ENCODE measurements around the gene ST8SIA6. TPM values are rescaled to one million over a fixed set of nuclear protein-coding genes. Genes with fewer than 3 reads are reported as not detected.

The ST8SIA6 gene
- total RNA-seq, 1 experiment from 2014 or later: 0.39 TPM

- Histone ChIP-seq H3K27ac (no peak overlapping the region), H3K36me3 (no peaks in the 10 kb centered on the region), H3K4me1 (replicated peaks) (no peaks in the 10 kb centered on the region), H3K27me3 (replicated peaks) (no peaks in the 10 kb centered on the region), H3K9me3 (replicated peaks) (no peaks in the 10 kb centered on the region), H3K4me3 (no peak overlapping the region)
- no peak for DNase-seq (ENCODE audit: low read depth in 1 of 2, low spot score in 2 of 2)
Observed at GRCh38 chr10:17427666-17428350, 26.6 kb downstream of the ST8SIA6 start.

- no peaks in the 10 kb centered on the region for H3K36me3 ChIP-seq
- no peak overlapping the region for H3K4me3 ChIP-seq
- no peak for DNase-seq (ENCODE audit: low read depth in 1 of 2, low spot score in 2 of 2)
- H3K4me1 ChIP-seq (replicated peaks): no peaks in the 10 kb centered on the region
- H3K9me3 ChIP-seq (replicated peaks): no peaks in the 10 kb centered on the region
- H3K27me3 ChIP-seq (replicated peaks): no peaks in the 10 kb centered on the region; the same call in 1 of the 2 replicates
- H3K27ac ChIP-seq: no peak overlapping the region
Observed at GRCh38 chr10:17427201-17427600, 27.2 kb downstream of the ST8SIA6 start.

- Histone ChIP-seq H3K27me3 (replicated peaks) (no peaks in the 10 kb centered on the region; the same call in 1 of the 2 replicates), H3K4me1 (replicated peaks) (no peaks in the 10 kb centered on the region), H3K36me3 (no peaks in the 10 kb centered on the region), H3K9me3 (replicated peaks) (no peaks in the 10 kb centered on the region), H3K27ac (no peak overlapping the region), H3K4me3 (no peak overlapping the region)
- DNase-seq (ENCODE audit: low read depth in 1 of 2, low spot score in 2 of 2): no peak
Observed at GRCh38 chr10:17426263-17426750, 28.1 kb downstream of the ST8SIA6 start.

- Histone ChIP-seq H3K27ac (no peak overlapping the region), H3K27me3 (replicated peaks) (no peaks in the 10 kb centered on the region; the same call in 1 of the 2 replicates), H3K4me1 (replicated peaks) (no peaks in the 10 kb centered on the region), H3K36me3 (no peaks in the 10 kb centered on the region), H3K9me3 (replicated peaks) (no peaks in the 10 kb centered on the region), H3K4me3 (no peak overlapping the region)
- DNase-seq (ENCODE audit: low read depth in 1 of 2, low spot score in 2 of 2): no peak
Observed at GRCh38 chr10:17425584-17426262, 28.7 kb downstream of the ST8SIA6 start.

- no peak for DNase-seq (ENCODE audit: low read depth in 1 of 2, low spot score in 2 of 2)
- no peak overlapping the region for H3K27ac ChIP-seq
Observed at GRCh38 chr10:17423632-17424186, 30.7 kb downstream of the ST8SIA6 start.

GRCh38 chr10:17422931-17423330, 31.5 kb downstream of the ST8SIA6 start:
- no peaks in the 10 kb centered on the region for H3K9me3 ChIP-seq (replicated peaks)
- H3K36me3 ChIP-seq: no peaks in the 10 kb centered on the region
- no peaks in the 10 kb centered on the region for H3K4me1 ChIP-seq (replicated peaks)
- no peaks in the 10 kb centered on the region; the same call in 1 of the 2 replicates for H3K27me3 ChIP-seq (replicated peaks)
- no peak for DNase-seq (ENCODE audit: low read depth in 1 of 2, low spot score in 2 of 2)
- no peak overlapping the region for H3K4me3 ChIP-seq
- H3K27ac ChIP-seq: no peak overlapping the region

More at GRCh38 chr10:17423632-17424186, 30.7 kb downstream of the ST8SIA6 start:
- no peaks in the 10 kb centered on the region; the same call in 1 of the 2 replicates for H3K27me3 ChIP-seq (replicated peaks)
- no peaks in the 10 kb centered on the region for H3K9me3 ChIP-seq (replicated peaks)
- H3K4me3 ChIP-seq: no peak overlapping the region
- H3K4me1 ChIP-seq (replicated peaks): no peaks in the 10 kb centered on the region
- no peaks in the 10 kb centered on the region for H3K36me3 ChIP-seq

GRCh38 chr10:17418249-17418648, 36.1 kb downstream of the ST8SIA6 start:
- Histone ChIP-seq H3K36me3 (no peaks in the 10 kb centered on the region), H3K4me3 (no peak overlapping the region), H3K9me3 (replicated peaks) (no peaks in the 10 kb centered on the region), H3K4me1 (replicated peaks) (no peaks in the 10 kb centered on the region), H3K27ac (no peak overlapping the region), H3K27me3 (replicated peaks) (no peaks in the 10 kb centered on the region; the same call in 1 of the 2 replicates)
- DNase-seq (ENCODE audit: low read depth in 1 of 2, low spot score in 2 of 2): no peak

GRCh38 chr10:17416442-17417211, 37.8 kb downstream of the ST8SIA6 start:
- no peak overlapping the region for H3K4me3 ChIP-seq
- no peaks in the 10 kb centered on the region for H3K36me3 ChIP-seq
- H3K27me3 ChIP-seq (replicated peaks): peaks cover 5% of the 10 kb centered on the region; the same call in 1 of the 2 replicates
- no peaks in the 10 kb centered on the region for H3K9me3 ChIP-seq (replicated peaks)
- H3K4me1 ChIP-seq (replicated peaks): no peaks in the 10 kb centered on the region
- H3K27ac ChIP-seq: no peak overlapping the region
- no peak for DNase-seq (ENCODE audit: low read depth in 1 of 2, low spot score in 2 of 2)

- H3K27ac ChIP-seq: no peak overlapping the region
- H3K9me3 ChIP-seq (replicated peaks): no peaks in the 10 kb centered on the region
- H3K4me1 ChIP-seq (replicated peaks): no peaks in the 10 kb centered on the region
- H3K27me3 ChIP-seq (replicated peaks): peaks cover 8% of the 10 kb centered on the region; the same call in 1 of the 2 replicates
- DNase-seq (ENCODE audit: low read depth in 1 of 2, low spot score in 2 of 2): no peak
- no peak overlapping the region for H3K4me3 ChIP-seq
- H3K36me3 ChIP-seq: no peaks in the 10 kb centered on the region
Observed at GRCh38 chr10:17415046-17415658, 39.2 kb downstream of the ST8SIA6 start.

- Histone ChIP-seq H3K9me3 (replicated peaks) (no peaks in the 10 kb centered on the region), H3K36me3 (no peaks in the 10 kb centered on the region), H3K27me3 (replicated peaks) (peaks cover 8% of the 10 kb centered on the region; the same call in 1 of the 2 replicates), H3K27ac (no peak overlapping the region), H3K4me3 (no peak overlapping the region), H3K4me1 (replicated peaks) (no peaks in the 10 kb centered on the region)
- DNase-seq (ENCODE audit: low read depth in 1 of 2, low spot score in 2 of 2): no peak
Observed at GRCh38 chr10:17414484-17414883, 39.9 kb downstream of the ST8SIA6 start.

- no peak overlapping the region for H3K27ac ChIP-seq
- no peaks in the 10 kb centered on the region for H3K36me3 ChIP-seq
- H3K9me3 ChIP-seq (replicated peaks): no peaks in the 10 kb centered on the region
- H3K4me1 ChIP-seq (replicated peaks): no peaks in the 10 kb centered on the region
- H3K4me3 ChIP-seq: no peak overlapping the region
- peaks cover 8% of the 10 kb centered on the region; the same call in 1 of the 2 replicates for H3K27me3 ChIP-seq (replicated peaks)
- no peak for DNase-seq (ENCODE audit: low read depth in 1 of 2, low spot score in 2 of 2)
Observed at GRCh38 chr10:17413876-17414275, 40.5 kb downstream of the ST8SIA6 start.

GRCh38 chr10:17412323-17412722, 42.1 kb downstream of the ST8SIA6 start:
- Histone ChIP-seq H3K27ac (no peak overlapping the region), H3K4me1 (replicated peaks) (no peaks in the 10 kb centered on the region), H3K27me3 (replicated peaks) (peaks cover 8% of the 10 kb centered on the region; the same call in 1 of the 2 replicates), H3K9me3 (replicated peaks) (no peaks in the 10 kb centered on the region), H3K4me3 (no peak overlapping the region), H3K36me3 (no peaks in the 10 kb centered on the region)
- no peak for DNase-seq (ENCODE audit: low read depth in 1 of 2, low spot score in 2 of 2)

- H3K4me1 ChIP-seq (replicated peaks): no peaks in the 10 kb centered on the region
- H3K36me3 ChIP-seq: no peaks in the 10 kb centered on the region
- no peak for DNase-seq (ENCODE audit: low read depth in 1 of 2, low spot score in 2 of 2)
- no peak overlapping the region for H3K4me3 ChIP-seq
- H3K9me3 ChIP-seq (replicated peaks): no peaks in the 10 kb centered on the region
- peaks cover 8% of the 10 kb centered on the region; the same call in 1 of the 2 replicates for H3K27me3 ChIP-seq (replicated peaks)
- no peak overlapping the region for H3K27ac ChIP-seq
Observed at GRCh38 chr10:17410907-17411306, 43.5 kb downstream of the ST8SIA6 start.
